ENCODE measurements around the gene MX1.

Gene MX1

GRCh38 chr21:41398831-41399230 is 27.2 kb upstream of the MX1 start:
- no peak for DNase-seq (ENCODE audit: low read depth)
- no peak overlapping the region for H3K4me3 ChIP-seq (replicated peaks; ENCODE audit: low read depth, low read length)
- no peak for TF ChIP-seq CTCF (IDR thresholded peaks at IDR 0.05; ENCODE audit: low read length, missing control alignments)

- no peak for TF ChIP-seq CTCF (IDR thresholded peaks at IDR 0.05; ENCODE audit: low read length, missing control alignments)
Measured at GRCh38 chr21:41399246-41399800, 26.7 kb upstream of the MX1 start.

GRCh38 chr21:41402231-41402630 is 23.8 kb upstream of the MX1 start:
- TF ChIP-seq CTCF (IDR thresholded peaks at IDR 0.05; ENCODE audit: low read length, missing control alignments) = no peak
- no peak overlapping the region for H3K4me3 ChIP-seq (replicated peaks; ENCODE audit: low read depth, low read length)
- DNase-seq (ENCODE audit: low read depth) = no peak

More at GRCh38 chr21:41399246-41399800, 26.7 kb upstream of the MX1 start:
- no peak overlapping the region for H3K4me3 ChIP-seq (replicated peaks; ENCODE audit: low read depth, low read length)
- no peak for DNase-seq (ENCODE audit: low read depth)

- H3K4me3 ChIP-seq (replicated peaks; ENCODE audit: low read depth, low read length) = no peak overlapping the region
- no peak for TF ChIP-seq CTCF (IDR thresholded peaks at IDR 0.05; ENCODE audit: low read length, missing control alignments)
- no peak for DNase-seq (ENCODE audit: low read depth)
Measured at GRCh38 chr21:41402796-41403195, 23.2 kb upstream of the MX1 start.

- no peak for DNase-seq (ENCODE audit: low read depth)
- H3K4me3 ChIP-seq (replicated peaks; ENCODE audit: low read depth, low read length) = no peak overlapping the region
- TF ChIP-seq CTCF (IDR thresholded peaks at IDR 0.05; ENCODE audit: low read length, missing control alignments) = no peak
Measured at GRCh38 chr21:41403331-41403730, 22.7 kb upstream of the MX1 start.

- TF ChIP-seq CTCF (IDR thresholded peaks at IDR 0.05; ENCODE audit: low read length, missing control alignments) = no peak
- DNase-seq (ENCODE audit: low read depth) = no peak
Measured at GRCh38 chr21:41403966-41404365, 22.1 kb upstream of the MX1 start.

GRCh38 chr21:41405321-41405720 is 20.7 kb upstream of the MX1 start:
- DNase-seq (ENCODE audit: low read depth) = no peak
- TF ChIP-seq CTCF (IDR thresholded peaks at IDR 0.05; ENCODE audit: low read length, missing control alignments) = no peak
- H3K4me3 ChIP-seq (replicated peaks; ENCODE audit: low read depth, low read length) = no peak overlapping the region

More at GRCh38 chr21:41403966-41404365, 22.1 kb upstream of the MX1 start:
- no peak overlapping the region for H3K4me3 ChIP-seq (replicated peaks; ENCODE audit: low read depth, low read length)
